Esophagus (tissue), 2 donors: ENCODE data around the gene MANF. TPM values are rescaled to one million over a fixed set of nuclear protein-coding genes. Genes with fewer than 3 reads are reported as not detected.

ENCODE experiments used
- H3K27ac ChIP-seq, 2 donors: one replicate each; pipeline ENCODE4 v1.5.1; 2013; ENCODE audit warnings: low read depth in 2 of 2, mild to moderate bottlenecking in 2 of 2, inconsistent platforms in 1 of 2, low read length in 1 of 2, moderate library complexity in 1 of 2
- H3K27me3 ChIP-seq, 2 donors: one replicate each; pipeline ENCODE4 v1.6.1; 2013; ENCODE audit warnings: low read length in 2 of 2, control low read depth in 1 of 2, mild to moderate bottlenecking in 1 of 2; ENCODE audit not compliant: insufficient read depth in 2 of 2, control insufficient read depth in 1 of 2
- H3K36me3 ChIP-seq, 2 donors: one replicate each; pipeline ENCODE4 v1.6.1; 2013; ENCODE audit warnings: low read length in 1 of 2; ENCODE audit not compliant: control insufficient read depth in 2 of 2, insufficient read depth in 2 of 2
- H3K4me1 ChIP-seq, 2 donors: one replicate each; pipeline ENCODE4 v1.6.1; 2013; ENCODE audit warnings: low read length in 1 of 2; ENCODE audit not compliant: control insufficient read depth in 2 of 2, insufficient read depth in 2 of 2
- H3K4me3 ChIP-seq, 2 donors: one replicate each; pipeline ENCODE4 v1.5.1; 2013; ENCODE audit warnings: low read length in 2 of 2, mild to moderate bottlenecking in 2 of 2, low read depth in 1 of 2, moderate library complexity in 1 of 2
- H3K9me3 ChIP-seq, 2 donors: one replicate each; pipeline ENCODE4 v1.6.1; 2013; ENCODE audit warnings: mild to moderate bottlenecking in 2 of 2, low read depth in 1 of 2, low read length in 1 of 2, moderate library complexity in 1 of 2; ENCODE audit not compliant: control insufficient read depth in 2 of 2, insufficient read depth in 1 of 2
- WGBS, 2 donors: extraction: QIAGEN DNeasy Blood & Tissue Kit; methylation state at CpG; one replicate each; pipeline ENCODE4 v1.1.7; 2013; 5-methylcytosine and 5-hydroxymethylcytosine counted together
- polyA plus RNA-seq, 2 donors: library from polyadenylated mRNA; stranded (reverse); fragments of 200-250 nt; gene quantifications; one replicate each; pipeline ENCODE4 v1.2.3, GENCODE V29; 2013
- donor health status: healthy with polysubstance abuse.
- donor health status: Bipolar disorder and iron deficiency.

Gene MANF
- polyA plus RNA-seq, 2 donors = 31.2 to 82.3 TPM

GRCh38 chr3:51353691-51354090, 31.4 kb upstream of the MANF start:
- 83 to 93% methylated on average over 1 of the region's 1 CpG for WGBS, 2 donors

DNA sequence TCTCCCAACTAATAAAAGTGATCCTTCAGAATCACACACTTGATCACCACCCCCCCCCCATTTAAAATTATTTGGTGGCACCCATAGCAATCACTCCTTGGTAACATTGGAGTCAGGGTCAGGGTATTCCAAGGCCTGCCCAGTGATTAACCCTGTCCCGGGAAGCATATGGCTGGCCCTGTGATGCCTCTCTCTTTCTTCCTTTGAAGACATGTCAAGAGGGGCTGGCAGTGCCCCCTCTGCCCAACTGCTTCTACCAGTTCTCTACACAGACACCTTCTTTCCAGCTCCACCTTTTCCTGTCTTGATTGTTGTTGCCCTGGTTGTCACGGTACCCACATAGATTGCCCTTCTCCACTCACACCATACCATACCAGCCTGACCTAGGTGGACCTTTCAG, 30.9 kb upstream of the MANF start:
- Histone ChIP-seq H3K4me3 (no peak overlapping the region), H3K36me3 (no peaks in the 10 kb centered on the region), H3K9me3 (peaks cover 0 to 2% of the 10 kb centered on the region in 2 donors), H3K27me3 (no peaks in the 10 kb centered on the region), H3K27ac (no peak overlapping the region), H3K4me1 (peaks cover 3 to 15% of the 10 kb centered on the region in 2 donors)
- WGBS, 2 donors = 86% methylated on average over 2 of the region's 2 CpGs

More at GRCh38 chr3:51353691-51354090, 31.4 kb upstream of the MANF start:
- peaks cover 3 to 15% of the 10 kb centered on the region in 2 donors for H3K4me1 ChIP-seq
- H3K27ac ChIP-seq = no peak overlapping the region
- H3K36me3 ChIP-seq = no peaks in the 10 kb centered on the region
- H3K27me3 ChIP-seq = no peaks in the 10 kb centered on the region
- H3K4me3 ChIP-seq = no peak overlapping the region
- H3K9me3 ChIP-seq = peaks cover 0 to 2% of the 10 kb centered on the region in 2 donors

GRCh38 chr3:51354731-51355615, 30.1 kb upstream of the MANF start:
- peak overlapping the region; percentile 84 to 92 for H3K27ac ChIP-seq
- 83 to 89% methylated on average over 9 of the region's 9 CpGs for WGBS, 2 donors
- no peaks in the 10 kb centered on the region for H3K36me3 ChIP-seq
- no peak overlapping the region for H3K4me3 ChIP-seq
- no peaks in the 10 kb centered on the region for H3K9me3 ChIP-seq
- peaks cover 3 to 15% of the 10 kb centered on the region in 2 donors for H3K4me1 ChIP-seq
- H3K27me3 ChIP-seq = no peaks in the 10 kb centered on the region

DNA sequence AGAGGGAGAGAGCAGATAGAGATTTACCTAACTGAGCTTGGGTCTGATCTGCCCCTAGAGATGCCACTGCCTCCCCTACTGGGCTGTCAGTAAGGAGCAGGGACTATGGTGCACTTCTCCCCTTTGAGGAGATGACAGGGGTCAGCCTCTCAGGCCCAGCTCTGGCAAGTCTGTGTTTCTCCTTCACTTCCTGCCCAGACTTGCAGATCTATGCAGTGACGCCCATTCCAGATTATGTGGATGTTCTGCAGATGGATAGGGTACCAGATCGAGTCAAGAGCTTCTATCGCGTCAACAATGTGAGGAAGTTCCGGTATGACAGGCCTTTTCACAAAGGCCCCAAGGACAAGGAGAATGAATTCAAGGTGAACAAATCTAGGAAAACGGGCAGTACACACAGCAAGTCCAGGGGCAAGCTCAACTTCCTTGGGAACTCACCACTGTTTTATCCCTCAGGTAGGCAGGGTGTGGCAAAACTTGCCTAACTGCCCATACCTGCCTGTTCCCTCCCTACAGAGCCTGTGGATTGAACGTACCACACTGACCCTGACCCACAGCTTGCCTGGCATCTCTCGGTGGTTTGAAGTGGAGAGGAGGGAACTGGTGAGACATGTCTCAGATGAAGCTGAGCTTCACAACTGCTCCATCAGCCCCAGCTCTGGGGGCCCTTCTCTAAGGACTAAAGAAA, 29.1 kb upstream of the MANF start:
- Histone ChIP-seq H3K9me3 (no peaks in the 10 kb centered on the region), H3K4me3 (no peak overlapping the region), H3K36me3 (no peaks in the 10 kb centered on the region), H3K27me3 (no peaks in the 10 kb centered on the region), H3K27ac (peak overlapping the region; percentile 84 to 92), H3K4me1 (peaks cover 3 to 15% of the 10 kb centered on the region in 2 donors)
- WGBS, 2 donors = 49 to 60% methylated on average over 8 of the region's 8 CpGs

DNA sequence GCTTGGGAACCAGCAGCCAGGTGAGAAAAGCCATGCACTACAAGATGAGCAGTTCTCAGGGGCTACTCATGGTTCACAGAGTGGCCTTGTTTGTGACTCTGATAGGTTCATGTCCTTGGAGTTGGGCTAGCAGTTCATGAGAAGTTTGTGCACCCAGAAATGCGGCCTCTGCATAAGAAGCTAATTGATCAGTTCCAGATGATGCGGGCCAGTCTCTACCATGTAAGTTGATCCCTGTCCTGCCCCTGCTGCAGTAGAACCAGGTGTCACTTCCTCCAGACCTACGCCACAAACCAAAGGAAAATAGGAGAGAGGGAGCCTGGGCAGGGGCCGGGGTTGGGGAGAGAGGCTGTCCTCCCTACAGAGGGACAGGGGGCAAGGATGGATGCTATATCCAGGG, 27.2 kb upstream of the MANF start:
- Histone ChIP-seq H3K27ac (no peak overlapping the region), H3K4me1 (peaks cover 3 to 15% of the 10 kb centered on the region in 2 donors), H3K4me3 (no peak overlapping the region), H3K27me3 (no peaks in the 10 kb centered on the region), H3K36me3 (no peaks in the 10 kb centered on the region), H3K9me3 (no peaks in the 10 kb centered on the region)
- 65 to 70% methylated on average over 4 of the region's 4 CpGs for WGBS, 2 donors

GRCh38 chr3:51358981-51359380, 26.1 kb upstream of the MANF start:
- no peak overlapping the region for H3K27ac ChIP-seq
- H3K9me3 ChIP-seq = no peaks in the 10 kb centered on the region

DNA sequence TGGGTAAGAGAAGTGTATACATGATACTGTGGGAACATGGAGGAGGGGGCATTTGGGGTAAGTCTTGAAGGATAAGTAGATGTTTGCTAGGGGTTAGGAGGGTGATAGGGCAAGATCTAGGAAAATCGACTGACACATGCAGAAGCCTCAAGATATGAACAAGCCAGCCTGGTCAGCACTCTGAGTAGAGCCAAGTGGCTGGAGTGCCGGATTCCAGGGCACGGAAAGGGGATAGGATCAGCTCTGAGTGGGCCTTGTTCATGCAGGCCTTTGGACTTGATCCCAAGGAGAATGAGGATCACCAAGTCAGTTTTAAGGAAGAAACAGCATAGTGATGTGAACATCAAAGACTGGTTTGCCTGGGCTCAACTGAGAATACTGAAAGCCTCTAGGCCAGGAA, 24.3 kb upstream of the MANF start:
- 91 to 93% methylated on average over 3 of the region's 3 CpGs for WGBS, 2 donors
- H3K4me3 ChIP-seq = no peak overlapping the region
- no peaks in the 10 kb centered on the region for H3K36me3 ChIP-seq
- H3K27ac ChIP-seq = no peak overlapping the region
- peaks cover 0 to 6% of the 10 kb centered on the region in 2 donors for H3K4me1 ChIP-seq
- H3K27me3 ChIP-seq = no peaks in the 10 kb centered on the region
- no peaks in the 10 kb centered on the region for H3K9me3 ChIP-seq

More at GRCh38 chr3:51358981-51359380, 26.1 kb upstream of the MANF start:
- Histone ChIP-seq H3K4me3 (no peak overlapping the region), H3K27me3 (no peaks in the 10 kb centered on the region), H3K4me1 (peaks cover 3 to 15% of the 10 kb centered on the region in 2 donors), H3K36me3 (no peaks in the 10 kb centered on the region)
- WGBS, 2 donors = 76 to 80% methylated on average over 3 of the region's 3 CpGs

DNA sequence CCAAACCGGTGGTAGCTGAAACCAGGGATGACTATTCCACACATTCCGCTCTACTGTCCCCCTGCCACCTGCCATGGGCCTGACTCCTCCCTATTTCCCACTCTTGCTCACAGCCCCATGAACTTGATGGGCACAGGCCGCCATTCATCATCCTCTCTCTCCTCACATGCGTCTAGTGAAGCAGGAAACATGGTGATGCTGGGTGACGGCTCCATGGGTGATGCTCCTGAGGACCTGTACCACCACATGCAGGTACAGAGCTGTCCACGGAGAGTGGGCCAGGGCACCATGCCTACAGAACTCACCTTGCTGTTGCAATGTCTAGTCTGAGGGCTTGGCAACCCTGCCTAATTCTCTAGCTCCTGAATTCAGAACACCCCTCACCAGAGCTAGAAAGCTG, 23.3 kb upstream of the MANF start:
- Histone ChIP-seq H3K27ac (no peak overlapping the region), H3K36me3 (no peaks in the 10 kb centered on the region), H3K27me3 (no peaks in the 10 kb centered on the region), H3K9me3 (no peaks in the 10 kb centered on the region), H3K4me1 (peaks cover 0 to 2% of the 10 kb centered on the region in 2 donors), H3K4me3 (no peak overlapping the region)
- WGBS, 2 donors = 92 to 93% methylated on average over 6 of the region's 6 CpGs

GRCh38 chr3:51362476-51362875, 22.6 kb upstream of the MANF start:
- Histone ChIP-seq H3K36me3 (no peaks in the 10 kb centered on the region), H3K9me3 (no peaks in the 10 kb centered on the region), H3K4me3 (no peak overlapping the region), H3K27me3 (no peaks in the 10 kb centered on the region), H3K4me1 (no peaks in the 10 kb centered on the region), H3K27ac (no peak overlapping the region)
- 84 to 86% methylated on average over 9 of the region's 9 CpGs for WGBS, 2 donors
